AG04450 (cell line): ENCODE measurements around the gene TMEM244. TPM values are rescaled to one million over a fixed set of nuclear protein-coding genes. Genes with fewer than 3 reads are reported as not detected.
A peak's percentile ranks its signal among the peaks of the same experiment; 100 is the strongest.

ENCODE experiments used
- CTCF ChIA-PET: fragments of 300-600, 350-600 bp; formaldehyde crosslinking; extraction: SDS; loops from one replicate; lab custom pipeline; 2022; ENCODE audit warnings: antibody characterized with exemption, inconsistent platforms; lab: Charles Lee
- POLR2A ChIA-PET: fragments of 350-600 bp; formaldehyde crosslinking; extraction: SDS; loops from one replicate; lab custom pipeline; 2021; ENCODE audit warnings: antibody characterized with exemption, inconsistent platforms; lab: Yijun Ruan, JAX
- DNase-seq: peaks from one replicate; pipeline ENCODE4 v3.0.0-alpha.2; 2011; ENCODE audit warnings: low read depth, low spot score
- H3K27ac ChIP-seq: one replicate; pipeline ENCODE4 v1.5.1; 2012; ENCODE audit warnings: low read depth, low read length, control low read depth
- H3K27me3 ChIP-seq: one replicate; pipeline ENCODE4 v1.6.0; 2012; ENCODE audit warnings: low read length; ENCODE audit not compliant: control insufficient read depth, insufficient read depth
- H3K4me3 ChIP-seq: 2 replicates; pipeline ENCODE4 v1.5.1; 2011; ENCODE audit warnings: mild to moderate bottlenecking, low read depth, low read length, control low read depth
- H3K9me3 ChIP-seq: 2 replicates; pipeline ENCODE4 v1.5.1; 2012; ENCODE audit warnings: low read length; ENCODE audit not compliant: control insufficient read depth, insufficient read depth
- polyA plus RNA-seq: library from polyadenylated mRNA; depleted of rRNA; stranded (reverse); fragments of >200 nt; gene quantifications from 2 replicates; pipeline ENCODE4 v1.2.3, GENCODE V29; 2011
- TF ChIP-seq, protein P1 (sequence below): IDR thresholded peaks from 2 replicates; pipeline ENCODE4 v1.5.1; 2011; ENCODE audit warnings: low read depth, low read length, control low read depth, inconsistent platforms

Gene TMEM244
- polyA plus RNA-seq, 1 experiment, result not detected

DNA sequence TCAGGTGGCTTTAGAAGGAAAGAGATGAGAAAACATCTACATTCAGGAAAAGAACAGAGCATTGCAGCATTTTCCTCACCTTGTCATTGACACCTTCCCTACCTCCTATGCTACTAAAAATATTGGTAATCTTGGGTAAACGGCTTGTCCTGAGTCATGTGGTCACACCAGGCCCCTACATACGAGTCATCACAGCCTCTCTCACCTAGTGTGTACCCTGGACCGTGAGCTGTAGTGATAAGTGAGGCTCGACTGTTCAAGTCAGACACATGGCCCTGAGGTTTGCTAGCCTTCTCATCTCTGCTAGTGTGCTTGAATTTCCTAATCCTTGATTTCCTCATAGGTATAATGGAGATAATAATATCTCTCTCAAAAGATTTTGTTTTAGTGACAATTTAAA lies 29.6 kb upstream of the TMEM244 start:
- no peak overlapping the region for H3K27ac ChIP-seq
- CTCF ChIA-PET, result interaction anchor here (0.5 to 0.9 kb wide), 3 partner anchors 127 to 1737 kb away, joined by 3 read pairs; partner anchors contain the start of gene MED23
- POLR2A ChIA-PET, result interaction anchor here (1.0 kb wide), 1 partner anchor 147 kb away, joined by 3 read pairs; no protein-coding TSS in a partner anchor
- no peaks in the 10 kb centered on the region for H3K9me3 ChIP-seq
- TF ChIP-seq, protein P1, sequence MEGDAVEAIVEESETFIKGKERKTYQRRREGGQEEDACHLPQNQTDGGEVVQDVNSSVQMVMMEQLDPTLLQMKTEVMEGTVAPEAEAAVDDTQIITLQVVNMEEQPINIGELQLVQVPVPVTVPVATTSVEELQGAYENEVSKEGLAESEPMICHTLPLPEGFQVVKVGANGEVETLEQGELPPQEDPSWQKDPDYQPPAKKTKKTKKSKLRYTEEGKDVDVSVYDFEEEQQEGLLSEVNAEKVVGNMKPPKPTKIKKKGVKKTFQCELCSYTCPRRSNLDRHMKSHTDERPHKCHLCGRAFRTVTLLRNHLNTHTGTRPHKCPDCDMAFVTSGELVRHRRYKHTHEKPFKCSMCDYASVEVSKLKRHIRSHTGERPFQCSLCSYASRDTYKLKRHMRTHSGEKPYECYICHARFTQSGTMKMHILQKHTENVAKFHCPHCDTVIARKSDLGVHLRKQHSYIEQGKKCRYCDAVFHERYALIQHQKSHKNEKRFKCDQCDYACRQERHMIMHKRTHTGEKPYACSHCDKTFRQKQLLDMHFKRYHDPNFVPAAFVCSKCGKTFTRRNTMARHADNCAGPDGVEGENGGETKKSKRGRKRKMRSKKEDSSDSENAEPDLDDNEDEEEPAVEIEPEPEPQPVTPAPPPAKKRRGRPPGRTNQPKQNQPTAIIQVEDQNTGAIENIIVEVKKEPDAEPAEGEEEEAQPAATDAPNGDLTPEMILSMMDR, result no peak
- DNase-seq, result no peak
- no peak overlapping the region for H3K4me3 ChIP-seq
- H3K27me3 ChIP-seq, result no peaks in the 10 kb centered on the region

DNA sequence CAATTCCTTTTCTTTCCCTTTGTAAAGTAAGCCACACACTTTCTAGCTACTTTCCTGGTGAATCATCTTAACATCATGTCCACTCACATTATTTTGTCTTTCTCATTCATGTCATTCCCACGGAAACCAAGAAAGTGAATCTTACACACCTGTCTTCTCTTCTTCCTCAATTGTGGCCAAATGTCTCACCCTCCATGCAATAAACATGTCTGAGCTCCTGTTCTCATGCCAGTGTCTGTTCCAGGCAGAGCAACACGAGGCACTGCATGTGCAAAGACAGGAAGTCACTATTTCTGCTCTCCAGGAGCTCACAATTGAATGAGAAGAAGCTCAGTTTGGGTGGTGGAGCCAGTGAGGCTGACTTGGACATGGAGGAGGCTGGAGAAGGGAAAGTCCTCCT lies 29.0 kb upstream of the TMEM244 start:
- peak overlapping the region; percentile 33 for H3K27ac ChIP-seq
- TF ChIP-seq, protein P1, result no peak
- POLR2A ChIA-PET, result interaction anchor here (1.0 kb wide), 1 partner anchor 146 kb away, joined by 3 read pairs; no protein-coding TSS in a partner anchor

DNA sequence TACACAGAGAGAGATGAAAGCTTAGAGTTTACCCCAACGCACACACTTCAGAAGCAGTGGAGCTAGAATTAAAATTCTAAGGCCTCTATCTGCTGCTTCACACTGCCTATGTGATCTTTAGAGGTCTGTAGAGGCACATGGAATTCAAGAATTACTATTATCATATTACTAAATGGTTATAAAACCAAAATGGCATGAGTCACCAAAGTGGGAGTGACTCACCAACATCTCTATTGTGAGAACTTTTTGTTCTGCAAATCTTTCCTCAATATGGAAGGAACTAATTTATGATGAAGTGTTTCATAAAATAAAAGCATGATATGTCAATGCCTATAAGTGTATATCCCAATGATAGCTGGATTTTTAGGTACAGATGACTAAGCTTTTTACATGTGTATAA lies 28.5 kb upstream of the TMEM244 start:
- no peak overlapping the region for H3K4me3 ChIP-seq
- POLR2A ChIA-PET, result no interaction called here
- CTCF ChIA-PET, result interaction anchor here (0.6 to 0.9 kb wide), 3 partner anchors 93 to 292 kb away, joined by 3 read pairs; no protein-coding TSS in a partner anchor

More for the DNA sequence above, 29.0 kb upstream of the TMEM244 start:
- Histone ChIP-seq H3K4me3 (no peak overlapping the region), H3K27me3 (no peaks in the 10 kb centered on the region), H3K9me3 (no peaks in the 10 kb centered on the region)
- CTCF ChIA-PET, result interaction anchor here (0.5 to 0.9 kb wide), 4 partner anchors 92 to 292 kb away, joined by 3 read pairs; no protein-coding TSS in a partner anchor
- DNase-seq, result no peak

DNA sequence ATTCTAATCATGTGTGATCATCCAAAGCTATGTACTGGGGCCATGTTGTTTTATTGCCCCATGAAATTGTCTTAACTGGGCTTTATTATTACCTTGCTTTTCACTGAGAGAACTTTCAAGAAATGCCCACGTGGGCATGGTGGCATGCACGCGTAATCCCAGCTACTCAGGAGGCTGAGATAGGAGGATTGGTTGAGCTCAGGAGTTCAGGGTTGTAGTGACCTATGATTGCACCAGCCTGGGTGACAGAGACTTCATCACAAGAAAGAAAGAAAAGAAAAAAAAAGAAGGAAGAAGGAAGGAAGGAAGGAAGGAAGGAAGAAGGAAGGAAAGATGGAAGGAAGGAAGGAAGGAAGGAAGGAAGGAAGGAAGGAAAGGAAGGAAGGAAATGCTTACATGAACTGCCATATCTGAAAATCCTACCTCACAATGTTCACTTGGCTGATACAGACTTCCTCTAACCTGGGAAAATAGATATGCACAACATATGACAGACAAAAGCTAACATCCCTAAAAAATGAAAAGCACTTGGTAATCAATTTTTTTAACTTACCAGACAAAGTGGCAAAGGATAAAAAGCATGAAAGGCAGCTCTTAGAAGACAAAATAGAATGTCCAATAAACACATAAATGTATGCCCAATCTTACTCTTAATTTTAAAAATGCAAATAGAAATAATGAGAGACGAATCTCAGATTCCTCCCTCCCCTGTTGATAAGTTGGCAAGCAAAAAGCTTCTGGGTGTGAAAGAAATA lies 25.5 kb upstream of the TMEM244 start:
- Histone ChIP-seq H3K27ac (no peak overlapping the region), H3K27me3 (no peaks in the 10 kb centered on the region), H3K9me3 (no peaks in the 10 kb centered on the region), H3K4me3 (no peak overlapping the region)
- ChIA-PET CTCF (no interaction called here), POLR2A (no interaction called here)
- TF ChIP-seq, protein P1, result no peak
- DNase-seq, result no peak

More for the DNA sequence above, 28.5 kb upstream of the TMEM244 start:
- Histone ChIP-seq H3K27ac (no peak overlapping the region), H3K9me3 (no peaks in the 10 kb centered on the region), H3K27me3 (no peaks in the 10 kb centered on the region)
- TF ChIP-seq, protein P1, result no peak
- peak; percentile 42 for DNase-seq

DNA sequence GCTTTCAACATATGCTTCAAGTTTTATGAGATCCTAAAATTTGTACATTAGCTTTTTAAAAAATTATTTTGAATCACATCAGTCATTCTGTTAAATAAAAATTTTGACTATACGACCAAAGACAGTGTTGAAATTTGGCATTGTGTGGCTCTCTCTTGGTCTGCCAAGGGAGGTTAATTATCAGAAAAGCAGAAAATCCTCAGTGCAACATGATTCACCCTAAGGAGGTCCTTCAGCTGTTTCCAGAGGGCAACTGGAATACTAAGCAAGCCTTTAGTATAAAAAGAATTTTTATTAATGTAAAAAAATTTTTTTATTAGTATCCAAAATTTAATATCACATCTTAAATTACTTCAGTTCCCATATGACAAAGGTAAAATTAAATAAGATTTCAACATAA lies 23.1 kb upstream of the TMEM244 start:
- ChIA-PET CTCF (interaction anchor here (1.2 kb wide), 1 partner anchor 286 kb away, joined by 3 read pairs; no protein-coding TSS in a partner anchor), POLR2A (no interaction called here)
- no peak overlapping the region for H3K4me3 ChIP-seq
- H3K27me3 ChIP-seq, result no peaks in the 10 kb centered on the region
- H3K27ac ChIP-seq, result no peak overlapping the region
- TF ChIP-seq, protein P1, result no peak
- H3K9me3 ChIP-seq, result no peaks in the 10 kb centered on the region
- DNase-seq, result no peak
